ENCODE measurements around the gene AMIGO1.
"Not testable (repeated sequence)": the region's sequence is repeated elsewhere in the genome, so short reads cannot be mapped to it uniquely, and the experiment has no call there.

The AMIGO1 gene

DNA sequence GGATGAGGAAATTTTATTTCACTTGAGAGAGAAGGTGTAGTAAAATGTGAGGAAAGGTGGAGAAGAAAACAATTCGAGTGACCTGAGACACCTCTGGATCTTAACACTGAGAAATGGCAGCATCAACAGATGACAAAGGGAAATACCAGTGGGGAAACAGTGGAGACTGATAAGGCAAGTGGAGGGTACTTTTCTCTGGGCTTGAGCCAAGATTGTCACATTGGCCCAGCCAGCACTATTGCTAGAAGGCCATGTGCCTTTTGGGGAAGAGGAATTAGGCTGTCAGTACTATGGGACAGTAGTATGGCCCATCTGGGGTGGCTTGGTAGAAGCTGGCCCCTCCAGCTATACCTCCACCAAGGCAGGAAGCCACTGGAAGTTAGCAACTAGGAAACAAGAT, 34.8 kb downstream of the AMIGO1 start:
- Histone ChIP-seq H3K79me2 (ENCODE audit: control insufficient read depth, low read length) (no peaks in the 10 kb centered on the region), H3K27me3 (ENCODE audit: control insufficient read depth, low read length) (peaks cover 42% of the 10 kb centered on the region)

DNA sequence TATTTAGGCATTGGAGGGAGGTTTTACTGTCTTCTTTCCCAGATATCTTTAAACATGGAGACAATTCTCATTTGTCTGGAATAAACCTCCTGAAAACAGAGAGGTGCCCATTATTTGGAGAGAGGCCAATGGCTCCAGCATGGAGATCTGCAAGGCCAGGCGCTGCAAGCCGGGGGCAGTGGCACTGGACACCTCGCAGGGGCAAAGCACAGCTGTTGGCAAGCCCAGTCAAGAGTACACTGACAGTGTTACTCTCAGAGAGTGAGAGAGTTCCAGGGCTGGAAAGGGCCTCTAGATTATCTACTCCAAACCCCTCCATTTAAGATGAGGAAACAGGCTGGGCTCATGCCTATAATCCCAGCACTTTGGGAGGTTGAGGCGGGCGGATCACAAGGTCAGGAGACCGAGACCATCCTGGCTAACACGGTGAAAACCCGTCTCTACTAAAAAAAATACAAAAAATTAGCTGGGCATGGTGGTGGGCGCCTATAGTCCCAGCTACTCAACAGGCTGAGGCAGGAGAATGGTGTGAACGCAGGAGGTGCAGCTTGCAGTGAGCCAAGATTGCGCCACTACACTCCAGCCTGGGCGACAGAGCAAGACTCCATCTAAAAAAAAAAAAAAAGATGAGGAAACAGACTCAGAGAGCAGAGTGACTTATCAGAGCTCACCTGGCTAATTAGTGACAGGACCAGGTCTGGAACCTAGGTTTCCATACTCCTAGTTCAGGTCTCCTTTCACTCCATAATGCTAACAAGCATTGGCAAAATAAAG, 36.1 kb downstream of the AMIGO1 start:
- H3K27ac ChIP-seq (ENCODE audit: low read depth, low read length); H3K9me3 ChIP-seq (ENCODE audit: control insufficient read depth, insufficient read depth, low read length); H3K36me3 ChIP-seq (ENCODE audit: control insufficient read depth, low read length); H3K4me1 ChIP-seq (ENCODE audit: control insufficient read depth, low read length); H3K4me3 ChIP-seq (ENCODE audit: low read length); H4K20me1 ChIP-seq (ENCODE audit: control insufficient read depth, insufficient read depth, low read depth, low read length); H3F3A ChIP-seq (ENCODE audit: control insufficient read depth, insufficient read depth); H3K79me2 ChIP-seq (ENCODE audit: control insufficient read depth, low read length); H3K4me2 ChIP-seq (ENCODE audit: low read length); H3K9me2 ChIP-seq (replicated peaks; ENCODE audit: control insufficient read depth, low read length): not testable (repeated sequence)
- peaks cover 40% of the 10 kb centered on the region for H3K27me3 ChIP-seq (ENCODE audit: control insufficient read depth, low read length)

More for the DNA sequence above, 34.8 kb downstream of the AMIGO1 start:
- no peaks in the 10 kb centered on the region for H3F3A ChIP-seq (ENCODE audit: control insufficient read depth, insufficient read depth)
- no peaks in the 10 kb centered on the region for H3K9me3 ChIP-seq (ENCODE audit: control insufficient read depth, insufficient read depth, low read length)
- no peak overlapping the region for H3K27ac ChIP-seq (ENCODE audit: low read depth, low read length)
- H3K9me2 ChIP-seq (replicated peaks; ENCODE audit: control insufficient read depth, low read length): no peaks in the 10 kb centered on the region
- no peak overlapping the region for H3K4me3 ChIP-seq (ENCODE audit: low read length)
- H3K4me1 ChIP-seq (ENCODE audit: control insufficient read depth, low read length): no peaks in the 10 kb centered on the region
- no peak overlapping the region for H3K4me2 ChIP-seq (ENCODE audit: low read length)
- no peaks in the 10 kb centered on the region for H3K36me3 ChIP-seq (ENCODE audit: control insufficient read depth, low read length)
- H4K20me1 ChIP-seq (ENCODE audit: control insufficient read depth, insufficient read depth, low read depth, low read length): no peaks in the 10 kb centered on the region
- TF ChIP-seq EZH2phosphoT487 (IDR thresholded peaks at IDR 0.05; ENCODE audit: borderline replicate concordance, low read length): no peak
- TF ChIP-seq, protein P1, sequence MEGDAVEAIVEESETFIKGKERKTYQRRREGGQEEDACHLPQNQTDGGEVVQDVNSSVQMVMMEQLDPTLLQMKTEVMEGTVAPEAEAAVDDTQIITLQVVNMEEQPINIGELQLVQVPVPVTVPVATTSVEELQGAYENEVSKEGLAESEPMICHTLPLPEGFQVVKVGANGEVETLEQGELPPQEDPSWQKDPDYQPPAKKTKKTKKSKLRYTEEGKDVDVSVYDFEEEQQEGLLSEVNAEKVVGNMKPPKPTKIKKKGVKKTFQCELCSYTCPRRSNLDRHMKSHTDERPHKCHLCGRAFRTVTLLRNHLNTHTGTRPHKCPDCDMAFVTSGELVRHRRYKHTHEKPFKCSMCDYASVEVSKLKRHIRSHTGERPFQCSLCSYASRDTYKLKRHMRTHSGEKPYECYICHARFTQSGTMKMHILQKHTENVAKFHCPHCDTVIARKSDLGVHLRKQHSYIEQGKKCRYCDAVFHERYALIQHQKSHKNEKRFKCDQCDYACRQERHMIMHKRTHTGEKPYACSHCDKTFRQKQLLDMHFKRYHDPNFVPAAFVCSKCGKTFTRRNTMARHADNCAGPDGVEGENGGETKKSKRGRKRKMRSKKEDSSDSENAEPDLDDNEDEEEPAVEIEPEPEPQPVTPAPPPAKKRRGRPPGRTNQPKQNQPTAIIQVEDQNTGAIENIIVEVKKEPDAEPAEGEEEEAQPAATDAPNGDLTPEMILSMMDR (IDR thresholded peaks at IDR 0.05; ENCODE audit: low read depth, low read length, poor library complexity, severe bottlenecking): no peak

DNA sequence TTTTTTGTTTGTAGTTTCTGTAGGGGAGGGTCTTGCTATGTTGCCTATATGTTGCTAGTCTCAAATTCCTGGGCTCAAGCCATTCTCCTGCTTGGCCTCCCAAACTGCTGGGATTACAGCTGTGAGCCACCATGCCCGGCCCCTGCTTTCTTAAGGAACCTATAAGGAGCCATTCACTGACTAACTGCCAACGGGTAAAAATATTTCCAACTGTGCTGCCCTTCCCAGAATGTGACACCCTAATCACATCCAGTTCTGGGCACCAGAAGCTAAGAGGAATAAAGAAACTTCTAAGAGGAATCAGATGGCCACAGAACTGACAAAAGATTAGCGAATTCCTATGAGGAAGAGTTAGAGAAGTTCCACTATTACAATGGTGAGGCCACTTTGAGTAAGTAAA, 36.7 kb downstream of the AMIGO1 start:
- Histone ChIP-seq H3K27ac (ENCODE audit: low read depth, low read length) (no peak overlapping the region), H4K20me1 (ENCODE audit: control insufficient read depth, insufficient read depth, low read depth, low read length) (no peaks in the 10 kb centered on the region), H3K9me3 (ENCODE audit: control insufficient read depth, insufficient read depth, low read length) (no peaks in the 10 kb centered on the region), H3F3A (ENCODE audit: control insufficient read depth, insufficient read depth) (no peaks in the 10 kb centered on the region), H3K27me3 (ENCODE audit: control insufficient read depth, low read length) (peaks cover 42% of the 10 kb centered on the region), H3K4me2 (ENCODE audit: low read length) (no peak overlapping the region), H3K4me3 (ENCODE audit: low read length) (no peak overlapping the region), H3K4me1 (ENCODE audit: control insufficient read depth, low read length) (no peaks in the 10 kb centered on the region), H3K79me2 (ENCODE audit: control insufficient read depth, low read length) (no peaks in the 10 kb centered on the region), H3K36me3 (ENCODE audit: control insufficient read depth, low read length) (no peaks in the 10 kb centered on the region), H3K9me2 (replicated peaks; ENCODE audit: control insufficient read depth, low read length) (no peaks in the 10 kb centered on the region)
- TF ChIP-seq EZH2phosphoT487 (IDR thresholded peaks at IDR 0.05; ENCODE audit: borderline replicate concordance, low read length): no peak
- TF ChIP-seq, protein P1 (IDR thresholded peaks at IDR 0.05; ENCODE audit: low read depth, low read length, poor library complexity, severe bottlenecking): no peak

DNA sequence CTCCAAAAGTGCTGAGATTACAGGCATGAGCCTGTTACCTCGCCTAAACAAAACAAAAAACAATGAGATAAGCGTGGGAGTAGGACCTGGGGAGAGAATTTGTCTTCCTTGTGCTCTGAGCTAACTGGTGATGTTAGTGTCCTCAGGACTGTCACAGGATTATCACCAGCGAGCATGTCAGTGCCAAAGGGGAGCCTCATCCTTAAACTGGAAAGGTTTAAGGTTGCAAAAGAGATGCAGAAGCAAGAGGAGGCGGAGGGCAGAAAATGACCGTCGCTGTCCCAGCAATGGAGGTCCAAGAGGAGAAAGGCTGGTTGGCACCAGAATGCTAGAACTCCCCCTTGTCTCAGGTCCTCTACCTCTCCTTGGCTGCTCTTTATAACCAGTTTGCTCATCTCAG, 39.3 kb downstream of the AMIGO1 start:
- Histone ChIP-seq H3K27me3 (ENCODE audit: control insufficient read depth, low read length) (peaks cover 31% of the 10 kb centered on the region), H3K9me2 (replicated peaks; ENCODE audit: control insufficient read depth, low read length) (no peaks in the 10 kb centered on the region), H4K20me1 (ENCODE audit: control insufficient read depth, insufficient read depth, low read depth, low read length) (no peaks in the 10 kb centered on the region), H3K4me3 (ENCODE audit: low read length) (no peak overlapping the region), H3K27ac (ENCODE audit: low read depth, low read length) (no peak overlapping the region), H3F3A (ENCODE audit: control insufficient read depth, insufficient read depth) (no peaks in the 10 kb centered on the region), H3K79me2 (ENCODE audit: control insufficient read depth, low read length) (no peaks in the 10 kb centered on the region), H3K9me3 (ENCODE audit: control insufficient read depth, insufficient read depth, low read length) (no peaks in the 10 kb centered on the region), H3K4me2 (ENCODE audit: low read length) (no peak overlapping the region), H3K4me1 (ENCODE audit: control insufficient read depth, low read length) (no peaks in the 10 kb centered on the region), H3K36me3 (ENCODE audit: control insufficient read depth, low read length) (no peaks in the 10 kb centered on the region)
- TF ChIP-seq, protein P1 (IDR thresholded peaks at IDR 0.05; ENCODE audit: low read depth, low read length, poor library complexity, severe bottlenecking): no peak
- no peak for TF ChIP-seq EZH2phosphoT487 (IDR thresholded peaks at IDR 0.05; ENCODE audit: borderline replicate concordance, low read length)

All from DOHH2 (cell line).